Peyer's patch (tissue), 4 donors: Measurements from ENCODE around the gene BCL2L12.

Experiments used
- CTCF ChIP-seq, 6 experiments: fragments of 450-650 bp in 4 of 6; fragments of 200-600 bp in 2 of 6; sonication (generic) in 1 of 6; IDR thresholded peaks; one replicate each; pipeline ENCODE4 v1.5.1; 2017 to 2019; ENCODE audit warnings: antibody characterized with exemption in 6 of 6, mild to moderate bottlenecking in 3 of 6, moderate library complexity in 1 of 6
- POLR2A ChIP-seq, 2 donors: fragments of 450-650 bp; IDR thresholded peaks; one replicate each; pipeline ENCODE4 v1.5.1; 2017; ENCODE audit warnings: antibody characterized with exemption in 2 of 2, mild to moderate bottlenecking in 2 of 2, moderate library complexity in 2 of 2

GRCh38 chr19:49632576-49632975 is 33.2 kb upstream of the BCL2L12 start:
- TF ChIP-seq CTCF (IDR thresholded peaks at IDR 0.05) (no peak), POLR2A (IDR thresholded peaks at IDR 0.05) (no peak)
